ENCODE measurements around the gene NDE1. TPM values are rescaled to one million over a fixed set of nuclear protein-coding genes. Genes with fewer than 3 reads are reported as not detected.
A peak's percentile ranks its signal among the peaks of the same experiment; 100 is the strongest.

Gene NDE1
- total and polyA plus RNA-seq, 2 donors (not counting 1 experiment from before 2014, with no cell fraction given), result 33.5 to 149 TPM

GRCh38 chr16:15621889-15622288 lies 28.2 kb upstream of the NDE1 start:
- H3K9ac ChIP-seq (ENCODE audit: low read length), result no peak overlapping the region
- ChIA-PET POLR2A (no interaction called here), CTCF (interaction anchor here (1.0 to 1.4 kb wide), 3 partner anchors 12 to 83 kb away, joined by 3 to 5 read pairs (median 3); partner anchors contain the start of gene MARF1)
- no peak overlapping the region for H2AFZ ChIP-seq (ENCODE audit: insufficient read depth, low read depth, low read length, poor library complexity, severe bottlenecking)
- no peak overlapping the region for H3K4me2 ChIP-seq (replicated peaks; ENCODE audit: low read depth, low read length, poor library complexity, severe bottlenecking)
- peaks cover 50% of the 10 kb centered on the region for H4K20me1 ChIP-seq (ENCODE audit: control insufficient read depth, insufficient read depth, low read length, poor library complexity, severe bottlenecking)
- intact Hi-C loops (cut with micrococcal nuclease), result no loop called here
- no peak for TF ChIP-seq CTCF (IDR thresholded peaks at IDR 0.05)
- no peak for TF ChIP-seq EZH2 (IDR thresholded peaks at IDR 0.05; ENCODE audit: borderline replicate concordance, insufficient read depth, low read depth, low read length, poor library complexity, severe bottlenecking)
- peak overlapping the region; percentile 3 for H3K27ac Mint-ChIP-seq
- peaks cover 57% of the 10 kb centered on the region for H3K79me2 ChIP-seq (ENCODE audit: control insufficient read depth, insufficient read depth, low read length)
- WGBS (ENCODE audit: insufficient coverage), result 99% methylated on average over 8 of the region's 8 CpGs
- no peaks in the 10 kb centered on the region for H3K9me3 ChIP-seq (ENCODE audit: control extremely low read depth in 1 of 3, control insufficient read depth in 2 of 3, insufficient read depth in 1 of 3, low read length in 2 of 3)
- no peaks in the 10 kb centered on the region for H3K27me3 ChIP-seq (replicated peaks in 1 of 4; ENCODE audit: control extremely low read depth in 1 of 4, control insufficient read depth in 3 of 4, insufficient read depth in 4 of 4, low read length in 3 of 4)
- H3K27me3 Mint-ChIP-seq, result no peaks in the 10 kb centered on the region
- ATAC-seq (ENCODE audit: low read depth), result no peak
- H3K36me3 ChIP-seq (replicated peaks in 1 of 2; ENCODE audit: control extremely low read depth in 1 of 2, control insufficient read depth in 1 of 2, extremely low read depth in 1 of 2, insufficient read depth in 2 of 2, low read length in 1 of 2), result peaks cover 7 to 92% of the 10 kb centered on the region in 2 experiments
- H3K4me1 ChIP-seq (ENCODE audit: control insufficient read depth in 2 of 2, insufficient read depth in 2 of 2, low read length in 2 of 2), result no peaks in the 10 kb centered on the region
- H3K27ac ChIP-seq (ENCODE audit: low read length in 2 of 2), result no peak overlapping the region
- no peak for DNase-seq
- no peaks in the 10 kb centered on the region for H3K9me3 Mint-ChIP-seq (ENCODE audit: insufficient read depth)
- H3K4me3 ChIP-seq (ENCODE audit: control extremely low read depth in 1 of 5, extremely low read depth in 1 of 5, insufficient read depth in 1 of 5, low read depth in 2 of 5, low read length in 4 of 5), result no peak overlapping the region
- peaks cover 4% of the 10 kb centered on the region for H3K4me1 Mint-ChIP-seq
- H3K4me3 Mint-ChIP-seq, result no peak overlapping the region

DNA sequence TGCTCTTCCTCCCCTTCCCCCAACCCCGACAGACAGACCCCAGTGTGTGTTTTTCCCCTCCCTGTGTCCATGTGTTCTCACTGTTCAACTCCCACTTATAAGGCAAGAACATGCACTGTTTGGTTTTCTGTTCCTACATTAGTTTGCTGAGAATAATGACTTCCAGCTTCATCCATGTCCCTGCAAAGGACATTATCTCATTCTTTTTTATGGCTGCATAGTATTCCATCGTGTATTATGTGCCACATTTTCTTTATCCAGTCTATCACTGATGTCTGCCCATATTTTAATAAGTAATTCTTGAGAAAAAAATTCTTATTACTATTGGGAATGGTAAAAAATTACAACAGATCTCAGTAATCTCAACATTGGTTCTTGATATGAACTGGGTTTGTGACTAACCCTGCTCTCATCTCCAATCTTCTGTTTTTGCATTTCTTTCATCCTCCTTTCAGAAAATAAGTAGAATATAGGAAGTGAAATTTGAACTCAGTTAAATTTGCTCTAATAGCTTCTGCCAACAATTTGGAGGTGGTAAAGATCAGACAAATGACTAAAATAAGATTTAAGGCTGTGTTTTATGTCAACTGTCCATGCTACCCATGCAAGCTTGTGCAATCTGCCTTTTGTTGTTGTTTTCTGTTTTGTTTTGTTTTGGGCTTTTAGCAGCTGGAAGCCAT lies 18.2 kb upstream of the NDE1 start:
- TF ChIP-seq EZH2 (IDR thresholded peaks at IDR 0.05; ENCODE audit: borderline replicate concordance, insufficient read depth, low read depth, low read length, poor library complexity, severe bottlenecking), result no peak
- no peak for TF ChIP-seq CTCF (IDR thresholded peaks at IDR 0.05)
- 83% methylated on average over 1 of the region's 2 CpGs for WGBS (ENCODE audit: insufficient coverage)
- Mint-ChIP-seq H3K4me1 (peaks cover 78% of the 10 kb centered on the region), H3K27ac (peak overlapping the region; percentile 92), H3K27me3 (no peaks in the 10 kb centered on the region), H3K4me3 (peak overlapping the region; percentile 76), H3K9me3 (ENCODE audit: insufficient read depth) (no peaks in the 10 kb centered on the region)
- ATAC-seq (ENCODE audit: low read depth) (no peak), DNase-seq (peak; percentile 28)
- Histone ChIP-seq H3K36me3 (replicated peaks in 1 of 2; ENCODE audit: control extremely low read depth in 1 of 2, control insufficient read depth in 1 of 2, extremely low read depth in 1 of 2, insufficient read depth in 2 of 2, low read length in 1 of 2) (peaks cover 6 to 91% of the 10 kb centered on the region in 2 experiments), H4K20me1 (ENCODE audit: control insufficient read depth, insufficient read depth, low read length, poor library complexity, severe bottlenecking) (peaks cover 26% of the 10 kb centered on the region), H3K27me3 (replicated peaks in 1 of 4; ENCODE audit: control extremely low read depth in 1 of 4, control insufficient read depth in 3 of 4, insufficient read depth in 4 of 4, low read length in 3 of 4) (no peaks in the 10 kb centered on the region), H3K4me1 (ENCODE audit: control insufficient read depth in 2 of 2, insufficient read depth in 2 of 2, low read length in 2 of 2) (peaks cover 50 to 51% of the 10 kb centered on the region in 2 donors), H3K79me2 (ENCODE audit: control insufficient read depth, insufficient read depth, low read length) (peaks cover 99% of the 10 kb centered on the region), H2AFZ (ENCODE audit: insufficient read depth, low read depth, low read length, poor library complexity, severe bottlenecking) (no peak overlapping the region), H3K9ac (ENCODE audit: low read length) (peak overlapping the region; percentile 6), H3K9me3 (ENCODE audit: control extremely low read depth in 1 of 3, control insufficient read depth in 2 of 3, insufficient read depth in 1 of 3, low read length in 2 of 3) (no peaks in the 10 kb centered on the region), H3K4me2 (replicated peaks; ENCODE audit: low read depth, low read length, poor library complexity, severe bottlenecking) (peak overlapping the region; percentile 43), H3K4me3 (ENCODE audit: control extremely low read depth in 1 of 5, extremely low read depth in 1 of 5, insufficient read depth in 1 of 5, low read depth in 2 of 5, low read length in 4 of 5) (no peak overlapping the region), H3K27ac (ENCODE audit: low read length in 2 of 2) (peak overlapping the region; percentile 61 to 100)
- ChIA-PET POLR2A (interaction anchor here (1.0 to 4.2 kb wide), 2 partner anchors 11 to 41 kb away, joined by 4 to 36 read pairs; partner anchors contain the start of gene MARF1), CTCF (interaction anchor here (0.8 to 6.2 kb wide), 3 partner anchors 10 to 27 kb away, joined by 3 to 57 read pairs (median 4); partner anchors contain the start of gene MARF1)
- intact Hi-C loops (cut with micrococcal nuclease), result no loop called here
